Sigmoid colon (tissue), 4 donors: ENCODE data around the gene UCN2.

Source experiments
- CTCF ChIP-seq, 4 experiments: fragments of 450-650 bp in 3 of 4; fragments of 200-600 bp in 1 of 4; IDR thresholded peaks; one replicate each; pipeline ENCODE4 v1.5.1; 2016 to 2019; ENCODE audit warnings: antibody characterized with exemption in 4 of 4, mild to moderate bottlenecking in 3 of 4, moderate library complexity in 2 of 4
- EP300 ChIP-seq, 4 donors: sonication (generic); formaldehyde crosslinking; IDR thresholded peaks; one replicate each; pipeline ENCODE4 v1.6.1; 2017; ENCODE audit warnings: antibody characterized with exemption in 4 of 4
- POLR2A ChIP-seq, 2 donors: fragments of 450-650 bp; IDR thresholded peaks; one replicate each; pipeline ENCODE4 v1.6.1; 2016; ENCODE audit warnings: antibody characterized with exemption in 2 of 2, mild to moderate bottlenecking in 2 of 2, moderate library complexity in 2 of 2
- POLR2AphosphoS5 ChIP-seq, 4 donors: sonication (generic); formaldehyde crosslinking; IDR thresholded peaks; one replicate each; pipeline ENCODE4 v1.6.1; 2017; ENCODE audit warnings: antibody characterized with exemption in 4 of 4

GRCh38 chr3:48569808-48570450 lies 6.3 kb upstream of the UCN2 start:
- no peak for TF ChIP-seq CTCF (IDR thresholded peaks at IDR 0.05)
- TF ChIP-seq POLR2A (IDR thresholded peaks at IDR 0.05): no peak
- TF ChIP-seq EP300 (IDR thresholded peaks at IDR 0.05): no peak
- TF ChIP-seq POLR2AphosphoS5 (IDR thresholded peaks at IDR 0.05): no peak
